Ovary (tissue), 9 donors: Measurements from ENCODE around the gene SLC29A3. TPM values are rescaled to one million over a fixed set of nuclear protein-coding genes. Genes with fewer than 3 reads are reported as not detected.

Experiments used
- DNase-seq, 5 donors: peaks; one replicate each; pipeline ENCODE4 v3.0.0-alpha.2; 2019 to 2020
- H3K27ac ChIP-seq, 2 donors: fragments of 200-600 bp; one replicate each; pipeline versions ENCODE4 v1.5.1 to v1.8.0; 2019 to 2022
- H3K27me3 ChIP-seq: fragments of 200-600 bp; one replicate; pipeline ENCODE4 v1.8.0; 2022
- H3K36me3 ChIP-seq: fragments of 200-600 bp; sonication (generic); one replicate; pipeline ENCODE4 v1.5.1; 2019
- H3K4me1 ChIP-seq: one replicate; pipeline ENCODE4 v1.8.1; 2013; ENCODE audit warnings: mild to moderate bottlenecking, moderate library complexity; ENCODE audit not compliant: insufficient read depth
- H3K4me3 ChIP-seq: fragments of 200-600 bp; sonication (generic); one replicate; pipeline ENCODE4 v1.5.1; 2017
- H3K9me3 ChIP-seq, 2 donors: fragments of 200-600 bp in 1 of 2; sonication (generic) in 1 of 2; one replicate each; pipeline versions ENCODE4 v1.5.1 to v1.8.1; 2013 to 2019; ENCODE audit warnings: mild to moderate bottlenecking in 1 of 2, moderate library complexity in 1 of 2
- CTCF ChIP-seq, 3 donors: fragments of 450-650 bp in 2 of 3; fragments of 200-600 bp in 1 of 3; IDR thresholded peaks; one replicate each; pipeline versions ENCODE4 v1.5.1 to v1.8.0; 2016 to 2022; ENCODE audit warnings: antibody characterized with exemption in 3 of 3, mild to moderate bottlenecking in 1 of 3
- EP300 ChIP-seq: sonication (generic); formaldehyde crosslinking; IDR thresholded peaks from one replicate; pipeline ENCODE4 v1.6.1; 2017; ENCODE audit warnings: antibody characterized with exemption
- POLR2A ChIP-seq: fragments of 450-650 bp; IDR thresholded peaks from one replicate; pipeline ENCODE4 v1.6.1; 2017; ENCODE audit warnings: antibody characterized with exemption, mild to moderate bottlenecking, moderate library complexity
- WGBS, 3 donors: extraction: QIAGEN DNeasy Blood & Tissue Kit in 1 of 3; methylation state at CpG; one replicate each; pipeline versions ENCODE4 v1.1.5 to v1.1.7; 2013 to 2017; 5-methylcytosine and 5-hydroxymethylcytosine counted together
- intact Hi-C, 4 donors: fragments of 100-400 bp; cut with DNase I; formaldehyde crosslinking; loops; one replicate each; pipeline versions ENCODE4 v1.11.0 to v1.15.1; 2022 to 2023
- polyA plus RNA-seq, 2 donors: library from polyadenylated mRNA; stranded (reverse); fragments of 200-250 nt in 1 of 2; fragments of 350-450 nt in 1 of 2; fragmentation: Illumina TruSeq in 1 of 2; extraction: RNeasy Lipid Tissue Mini Kit (QIAGEN cat#74804) in 1 of 2; gene quantifications; one replicate each; pipeline ENCODE4 v1.2.3, GENCODE V29; 2013 to 2014
- total RNA-seq, 7 donors: library from RNA; depleted of rRNA in 2 of 7; stranded (reverse); fragments of >200 nt in 2 of 7; fragmentation: NEBNext Ultra II Directional in 3 of 7; extraction: Animal tissue kit (Norgen Biotek cat#: 25700) in 3 of 7; gene quantifications; one replicate each; pipeline versions ENCODE4 v1.1.0 to v1.2.4, GENCODE V29; 2016 to 2023
- donor health status: DM: no; HTN: no; CAD: no; lungs with moderate emphysema.
- donor health status: DM: no; HTN: no; CAD: no.
- donor health status: Bipolar disorder and iron deficiency.
- donor health status: DM: yes; HTN: yes; CAD: no.
- donor health status: DM: no; HTN: no; CAD: no.
- donor health status: DM: yes; HTN: yes; CAD: no.

SLC29A3 gene
- total and polyA plus RNA-seq, 9 donors: 10.1 to 18.3 (median 15.5) TPM

- intact Hi-C loops: loop anchor here in 1 of 4 donors (5.0 kb wide), 1 partner anchor 65 kb away; the partner anchor contains the start of gene UNC5B
- Histone ChIP-seq H3K27ac (no peak overlapping the region), H3K9me3 (no peaks in the 10 kb centered on the region), H3K4me3 (no peak overlapping the region), H3K36me3 (no peaks in the 10 kb centered on the region), H3K4me1 (no peaks in the 10 kb centered on the region), H3K27me3 (no peaks in the 10 kb centered on the region)
- TF ChIP-seq EP300 (no peak), CTCF (IDR thresholded peaks at IDR 0.05) (no peak), POLR2A (no peak)
- WGBS, 3 donors: 84 to 92% (median 89%) methylated on average over 9 of the region's 9 CpGs
- DNase-seq: no peak
These were observed 42.2 kb upstream of the SLC29A3 start for GRCh38 chr10:71276873-71277272.

- no peak overlapping the region for H3K27ac ChIP-seq
- no peaks in the 10 kb centered on the region for H3K27me3 ChIP-seq
- DNase-seq: no peak
- H3K9me3 ChIP-seq: no peaks in the 10 kb centered on the region
- TF ChIP-seq CTCF (IDR thresholded peaks at IDR 0.05) (no peak), POLR2A (no peak), EP300 (no peak)
- H3K4me1 ChIP-seq: no peaks in the 10 kb centered on the region
- no peak overlapping the region for H3K4me3 ChIP-seq
- intact Hi-C loops: loop anchor here in 1 of 4 donors (5.0 kb wide), 1 partner anchor 66 kb away; the partner anchor contains the start of gene UNC5B
- 93 to 94% (median 93%) methylated on average over 11 of the region's 11 CpGs for WGBS, 3 donors
- H3K36me3 ChIP-seq: no peaks in the 10 kb centered on the region
These were observed 41.0 kb upstream of the SLC29A3 start for GRCh38 chr10:71277914-71278665.

- H3K27me3 ChIP-seq: no peaks in the 10 kb centered on the region
- no peaks in the 10 kb centered on the region for H3K4me1 ChIP-seq
- H3K4me3 ChIP-seq: no peak overlapping the region
- no peak for TF ChIP-seq CTCF (IDR thresholded peaks at IDR 0.05)
- TF ChIP-seq POLR2A: no peak
- TF ChIP-seq EP300: no peak
- intact Hi-C loops: loop anchor here in 1 of 4 donors (5.0 kb wide), 1 partner anchor 67 kb away; the partner anchor contains the start of gene UNC5B
- DNase-seq: no peak
- H3K36me3 ChIP-seq: no peaks in the 10 kb centered on the region
- no peaks in the 10 kb centered on the region for H3K9me3 ChIP-seq
- no peak overlapping the region for H3K27ac ChIP-seq
- 77 to 82% (median 82%) methylated on average over 18 to 19 of the region's 19 CpGs for WGBS, 3 donors
These were observed 40.1 kb upstream of the SLC29A3 start for GRCh38 chr10:71278691-71279588.

- Histone ChIP-seq H3K36me3 (no peaks in the 10 kb centered on the region), H3K4me1 (no peaks in the 10 kb centered on the region), H3K27me3 (no peaks in the 10 kb centered on the region), H3K9me3 (no peaks in the 10 kb centered on the region), H3K27ac (peak overlapping the region in 1 of 2 donors; percentile 58), H3K4me3 (no peak overlapping the region)
- no peak for DNase-seq
- TF ChIP-seq EP300 (no peak), POLR2A (no peak), CTCF (IDR thresholded peaks at IDR 0.05) (no peak)
- intact Hi-C loops: loop anchor here (2.0 to 10.0 kb wide), 5 partner anchors 67 to 372 kb away; partner anchors contain the start of gene UNC5B (in 1 of the 4)
- 90 to 92% (median 92%) methylated on average over 22 of the region's 22 CpGs for WGBS, 3 donors
These were observed 39.4 kb upstream of the SLC29A3 start for GRCh38 chr10:71279590-71280170.
